MG63 (cell line): Measurements from ENCODE around the gene SMARCA5. TPM values are rescaled to one million over a fixed set of nuclear protein-coding genes. Genes with fewer than 3 reads are reported as not detected.

Source experiments
- DNase-seq: peaks from one replicate; pipeline ENCODE4 v3.0.0-alpha.2; 2020
- H3K27me3 ChIP-seq: fragments of 250-450 bp; sonication (Bioruptor Pico); 2 replicates; pipeline ENCODE4 v1.5.1; 2020; ENCODE audit warnings: mild to moderate bottlenecking, moderate library complexity
- H3K36me3 ChIP-seq: fragments of 250-450 bp; sonication (Bioruptor Pico); 2 replicates; pipeline ENCODE4 v1.5.1; 2020; ENCODE audit warnings: mild to moderate bottlenecking, moderate library complexity
- H3K4me3 ChIP-seq: fragments of 250-450 bp; sonication (Bioruptor Pico); 2 replicates; pipeline ENCODE4 v1.5.1; 2020; ENCODE audit warnings: mild to moderate bottlenecking, moderate library complexity
- H3K9me3 ChIP-seq: fragments of 250-450 bp; sonication (Bioruptor Pico); 2 replicates; pipeline ENCODE4 v1.5.1; 2020; ENCODE audit warnings: mild to moderate bottlenecking, moderate library complexity
- total RNA-seq: library from RNA; depleted of rRNA; stranded (reverse); fragments of >200 nt; shearing (Covaris generic); gene quantifications from 2 replicates; pipeline ENCODE4 v1.2.3, GENCODE V29; 2014; ENCODE audit warnings: low replicate concordance; rRNA removed

The SMARCA5 gene, protein sequence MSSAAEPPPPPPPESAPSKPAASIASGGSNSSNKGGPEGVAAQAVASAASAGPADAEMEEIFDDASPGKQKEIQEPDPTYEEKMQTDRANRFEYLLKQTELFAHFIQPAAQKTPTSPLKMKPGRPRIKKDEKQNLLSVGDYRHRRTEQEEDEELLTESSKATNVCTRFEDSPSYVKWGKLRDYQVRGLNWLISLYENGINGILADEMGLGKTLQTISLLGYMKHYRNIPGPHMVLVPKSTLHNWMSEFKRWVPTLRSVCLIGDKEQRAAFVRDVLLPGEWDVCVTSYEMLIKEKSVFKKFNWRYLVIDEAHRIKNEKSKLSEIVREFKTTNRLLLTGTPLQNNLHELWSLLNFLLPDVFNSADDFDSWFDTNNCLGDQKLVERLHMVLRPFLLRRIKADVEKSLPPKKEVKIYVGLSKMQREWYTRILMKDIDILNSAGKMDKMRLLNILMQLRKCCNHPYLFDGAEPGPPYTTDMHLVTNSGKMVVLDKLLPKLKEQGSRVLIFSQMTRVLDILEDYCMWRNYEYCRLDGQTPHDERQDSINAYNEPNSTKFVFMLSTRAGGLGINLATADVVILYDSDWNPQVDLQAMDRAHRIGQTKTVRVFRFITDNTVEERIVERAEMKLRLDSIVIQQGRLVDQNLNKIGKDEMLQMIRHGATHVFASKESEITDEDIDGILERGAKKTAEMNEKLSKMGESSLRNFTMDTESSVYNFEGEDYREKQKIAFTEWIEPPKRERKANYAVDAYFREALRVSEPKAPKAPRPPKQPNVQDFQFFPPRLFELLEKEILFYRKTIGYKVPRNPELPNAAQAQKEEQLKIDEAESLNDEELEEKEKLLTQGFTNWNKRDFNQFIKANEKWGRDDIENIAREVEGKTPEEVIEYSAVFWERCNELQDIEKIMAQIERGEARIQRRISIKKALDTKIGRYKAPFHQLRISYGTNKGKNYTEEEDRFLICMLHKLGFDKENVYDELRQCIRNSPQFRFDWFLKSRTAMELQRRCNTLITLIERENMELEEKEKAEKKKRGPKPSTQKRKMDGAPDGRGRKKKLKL
- total RNA-seq: 16.6 and 22.5 TPM in 2 replicates

DNA sequence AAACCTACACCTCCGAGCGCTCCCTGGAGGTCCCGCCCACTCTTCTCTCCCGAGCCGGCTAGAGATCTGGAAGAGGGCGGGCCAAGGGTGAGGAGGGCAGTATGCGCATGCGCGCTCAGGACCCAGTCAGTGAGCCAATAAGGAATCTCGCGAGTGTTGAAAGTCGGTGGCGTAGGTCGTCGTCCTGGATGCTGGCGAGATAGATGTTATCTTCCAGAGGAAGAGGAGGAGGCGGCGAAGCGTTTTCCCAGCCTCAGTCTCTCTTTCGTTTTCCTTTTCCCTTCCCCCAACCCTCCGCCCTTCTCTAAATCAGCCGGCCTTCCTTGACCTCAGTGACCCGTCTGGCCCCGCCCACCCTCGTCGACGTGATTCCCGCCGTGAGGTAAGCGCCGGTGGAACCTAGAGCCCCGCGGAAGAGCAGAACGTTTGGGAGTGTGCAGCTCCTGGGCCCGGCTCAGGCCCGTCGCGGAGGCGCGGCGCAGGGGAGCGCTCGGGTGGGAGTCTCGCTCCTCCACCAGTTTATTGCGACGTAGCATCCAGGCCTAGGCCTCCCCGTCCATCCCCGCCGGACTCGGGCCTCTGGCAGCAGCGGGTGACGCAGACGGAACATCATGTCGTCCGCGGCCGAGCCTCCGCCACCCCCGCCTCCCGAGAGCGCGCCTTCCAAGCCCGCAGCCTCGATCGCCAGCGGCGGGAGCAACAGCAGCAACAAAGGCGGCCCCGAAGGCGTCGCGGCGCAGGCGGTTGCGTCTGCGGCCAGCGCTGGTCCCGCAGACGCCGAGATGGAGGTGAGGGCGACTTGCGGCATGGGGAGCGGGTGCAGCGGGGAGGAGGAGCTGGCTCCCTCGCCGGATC is at the start of gene SMARCA5:
TSS of gene SMARCA5 (plus strand) at position 389 of the 855 bp plus-strand sequence. CDS start at position 612, 223 bp downstream.
- peak within 1 kb of the TSS; percentile 70 for H3K4me3 ChIP-seq
- H3K9me3 ChIP-seq: no peaks in the 10 kb centered on the region
- H3K36me3 ChIP-seq: peaks cover 21% of the 10 kb centered on the region
- DNase-seq: peak; percentile 92
- H3K27me3 ChIP-seq: peaks cover 5% of the 10 kb centered on the region; the same call in 1 of the 2 replicates

DNA sequence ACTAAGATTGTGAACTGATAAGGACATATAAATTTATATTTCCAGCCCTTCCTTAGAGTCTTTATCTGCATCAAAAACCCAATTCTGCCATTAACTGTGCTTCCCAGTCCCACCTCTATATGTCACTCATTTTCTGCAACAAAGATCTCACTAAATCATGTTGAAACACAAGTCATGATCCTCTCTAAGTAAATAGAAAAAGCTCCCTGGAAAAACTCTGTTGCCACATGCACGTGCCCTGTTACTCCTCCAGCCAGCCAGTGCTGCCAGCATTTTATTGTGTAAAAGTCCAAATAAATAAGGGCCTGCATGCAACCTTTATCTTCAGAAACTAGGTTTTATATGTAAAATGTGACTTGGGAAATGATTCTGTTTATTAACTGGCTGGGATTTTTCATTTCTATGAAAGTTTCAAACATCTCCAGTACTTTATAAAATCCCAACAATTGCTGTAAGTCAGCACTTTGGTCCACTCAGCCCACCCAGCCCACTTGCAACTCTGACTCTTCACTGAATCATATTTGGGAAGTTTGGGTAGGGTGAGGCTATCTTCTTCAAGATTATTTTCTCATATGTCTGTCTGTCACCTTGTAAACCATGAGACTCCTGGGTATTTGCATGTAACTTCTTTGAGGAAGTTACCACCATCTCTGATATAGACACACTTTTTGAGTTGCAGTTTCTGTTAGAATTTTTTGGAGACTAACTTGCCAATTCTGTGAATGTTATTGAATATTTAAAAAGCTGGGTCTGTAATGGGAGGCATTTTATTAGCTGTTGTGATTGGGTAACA is 40.0 kb upstream of the SMARCA5 start:
- Histone ChIP-seq H3K27me3 (no peaks in the 10 kb centered on the region), H3K4me3 (no peak overlapping the region), H3K9me3 (no peaks in the 10 kb centered on the region), H3K36me3 (no peaks in the 10 kb centered on the region)
- DNase-seq: no peak

DNA sequence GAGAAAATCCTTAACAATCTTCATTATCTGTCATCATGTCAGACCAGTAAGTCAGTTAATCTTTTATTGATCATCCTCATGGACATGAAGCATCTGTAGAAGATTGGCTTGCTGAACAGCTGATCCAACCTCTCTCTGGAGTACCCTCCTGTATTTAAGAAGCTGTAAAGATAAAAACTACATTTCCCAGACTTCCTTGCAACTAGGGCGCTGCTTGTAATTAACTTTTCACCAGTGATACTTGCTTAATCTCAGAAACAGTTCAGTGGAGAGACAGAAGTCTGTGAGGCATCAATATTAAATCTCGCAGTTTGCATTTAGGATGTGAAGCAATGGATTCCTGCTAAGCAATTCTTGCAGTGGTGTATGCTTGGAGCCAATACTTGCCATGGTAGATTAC is 36.0 kb upstream of the SMARCA5 start:
- H3K27me3 ChIP-seq: no peaks in the 10 kb centered on the region
- H3K4me3 ChIP-seq: no peak overlapping the region
- no peak for DNase-seq
- H3K9me3 ChIP-seq: no peaks in the 10 kb centered on the region
- H3K36me3 ChIP-seq: no peaks in the 10 kb centered on the region

DNA sequence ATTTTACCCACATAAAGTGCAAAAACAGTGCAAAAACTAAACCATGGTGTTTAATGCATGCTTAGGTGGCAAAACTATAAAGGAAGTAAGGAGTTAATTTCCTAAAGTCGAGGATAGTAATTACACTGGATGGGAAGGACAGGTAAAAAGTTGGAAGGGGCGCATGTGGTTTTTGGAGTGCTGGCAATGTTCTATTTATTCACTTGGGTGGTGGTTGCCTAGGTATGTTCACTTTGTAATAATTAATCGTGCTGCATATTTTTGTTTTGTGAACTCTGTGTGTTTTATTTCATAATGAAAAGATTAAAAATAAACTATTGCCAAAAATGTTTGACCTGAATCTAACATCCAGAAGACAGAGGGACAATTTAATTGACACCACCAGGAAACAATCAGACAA is 32.1 kb upstream of the SMARCA5 start:
- no peaks in the 10 kb centered on the region for H3K36me3 ChIP-seq
- H3K4me3 ChIP-seq: no peak overlapping the region
- DNase-seq: no peak
- H3K27me3 ChIP-seq: no peaks in the 10 kb centered on the region
- H3K9me3 ChIP-seq: no peaks in the 10 kb centered on the region

DNA sequence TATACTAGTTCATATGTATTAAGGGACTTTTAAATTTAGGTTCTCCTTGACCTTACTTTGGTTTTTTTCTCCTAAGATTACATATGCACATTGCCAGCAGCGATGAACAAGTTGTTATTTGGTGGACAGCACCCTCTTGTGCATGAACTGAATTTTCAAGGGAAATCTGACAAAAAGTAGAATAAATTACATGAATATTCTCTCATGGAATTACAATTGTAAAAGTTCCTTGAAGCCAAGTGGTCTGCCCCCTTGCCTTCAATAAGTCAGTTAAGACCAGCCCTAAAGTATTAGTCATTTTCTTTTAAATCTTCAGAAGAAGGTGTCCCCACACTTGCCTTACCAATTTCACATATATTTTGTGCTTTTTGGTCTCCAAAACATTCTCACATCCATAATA is 30.7 kb upstream of the SMARCA5 start:
- Histone ChIP-seq H3K27me3 (no peaks in the 10 kb centered on the region), H3K4me3 (no peak overlapping the region), H3K9me3 (no peaks in the 10 kb centered on the region), H3K36me3 (no peaks in the 10 kb centered on the region)
- DNase-seq: no peak

DNA sequence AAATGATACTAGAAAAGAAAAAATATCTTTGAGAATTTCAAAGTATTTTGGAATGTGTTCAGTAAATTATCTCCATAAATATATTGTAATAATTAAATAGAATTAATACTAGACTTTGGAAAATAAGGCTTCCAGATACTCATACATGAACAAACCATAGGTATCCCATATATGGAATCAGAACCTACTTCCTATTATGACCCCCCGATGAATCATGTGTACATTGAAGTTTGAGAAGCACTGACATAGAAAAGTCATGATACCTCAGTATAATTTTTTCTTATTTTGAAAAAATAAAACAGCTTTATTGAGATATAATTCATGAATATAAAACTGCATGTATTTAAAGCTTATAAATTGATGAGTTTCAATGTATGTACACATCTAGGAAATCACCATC is 27.2 kb upstream of the SMARCA5 start:
- no peaks in the 10 kb centered on the region for H3K27me3 ChIP-seq
- H3K4me3 ChIP-seq: no peak overlapping the region
- H3K36me3 ChIP-seq: no peaks in the 10 kb centered on the region
- H3K9me3 ChIP-seq: no peaks in the 10 kb centered on the region
- no peak for DNase-seq

DNA sequence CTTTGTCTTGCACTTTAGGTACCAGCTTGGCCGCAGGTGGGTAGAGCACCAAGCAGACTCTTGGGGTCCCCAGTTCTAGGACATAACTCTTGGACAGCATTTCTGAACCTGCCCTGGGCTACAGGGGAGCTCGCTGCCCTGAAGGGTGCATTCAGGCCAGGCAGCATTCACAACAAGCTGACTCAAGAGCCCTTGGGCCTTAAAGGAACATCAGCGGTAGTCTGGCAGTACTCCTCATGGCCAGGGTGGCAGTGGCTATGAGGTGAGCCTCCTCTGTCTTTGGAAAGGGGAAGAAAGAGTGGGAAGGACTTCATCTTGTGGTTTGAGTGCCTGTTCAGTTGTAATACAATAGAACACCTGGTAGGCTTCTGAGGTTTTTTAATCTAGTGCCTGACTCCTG is 24.8 kb upstream of the SMARCA5 start:
- Histone ChIP-seq H3K27me3 (no peaks in the 10 kb centered on the region), H3K9me3 (no peaks in the 10 kb centered on the region), H3K4me3 (no peak overlapping the region), H3K36me3 (no peaks in the 10 kb centered on the region)
- no peak for DNase-seq

DNA sequence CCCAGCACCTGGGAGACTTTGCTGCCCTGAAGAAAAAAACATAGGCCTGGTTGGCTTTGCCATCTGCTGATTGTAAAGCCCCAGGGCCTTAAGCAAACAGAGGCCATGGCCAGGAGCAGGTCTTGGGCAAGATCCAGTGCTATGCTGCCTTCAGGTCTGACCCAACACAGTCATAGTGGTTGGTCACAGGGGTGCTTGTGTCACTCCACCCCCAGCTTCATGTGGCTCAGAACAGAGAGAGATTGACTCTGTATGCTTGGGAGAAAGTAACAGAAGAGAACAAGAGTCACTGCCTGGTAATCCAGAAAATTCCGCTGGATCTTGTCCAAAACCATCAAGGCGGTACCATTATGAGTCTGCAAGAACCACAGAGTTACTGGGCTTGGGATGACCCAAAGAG is 24.4 kb upstream of the SMARCA5 start:
- H3K9me3 ChIP-seq: no peaks in the 10 kb centered on the region
- no peaks in the 10 kb centered on the region for H3K36me3 ChIP-seq
- no peaks in the 10 kb centered on the region for H3K27me3 ChIP-seq
- H3K4me3 ChIP-seq: no peak overlapping the region
- no peak for DNase-seq

DNA sequence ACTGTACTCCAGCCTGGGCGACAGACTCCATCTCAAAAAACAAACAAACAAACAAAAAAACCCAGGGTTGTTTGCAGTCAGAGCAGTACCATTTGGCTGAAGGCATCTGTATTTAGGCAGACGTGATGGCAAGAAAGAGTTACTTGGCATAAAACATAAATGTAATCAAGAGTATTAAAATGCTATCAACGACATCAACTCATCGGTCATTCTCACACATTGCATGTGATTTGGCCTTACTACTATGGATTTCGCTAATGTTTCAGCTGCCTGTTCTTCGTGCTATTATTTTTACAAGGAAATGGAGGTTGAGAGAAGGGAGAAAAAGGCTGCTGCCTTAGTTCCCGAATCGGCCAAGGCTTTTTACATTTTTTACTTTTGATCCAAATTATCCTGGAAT is 15.5 kb upstream of the SMARCA5 start:
- H3K4me3 ChIP-seq: no peak overlapping the region
- H3K9me3 ChIP-seq: no peaks in the 10 kb centered on the region
- no peaks in the 10 kb centered on the region for H3K36me3 ChIP-seq
- DNase-seq: no peak
- H3K27me3 ChIP-seq: no peaks in the 10 kb centered on the region

DNA sequence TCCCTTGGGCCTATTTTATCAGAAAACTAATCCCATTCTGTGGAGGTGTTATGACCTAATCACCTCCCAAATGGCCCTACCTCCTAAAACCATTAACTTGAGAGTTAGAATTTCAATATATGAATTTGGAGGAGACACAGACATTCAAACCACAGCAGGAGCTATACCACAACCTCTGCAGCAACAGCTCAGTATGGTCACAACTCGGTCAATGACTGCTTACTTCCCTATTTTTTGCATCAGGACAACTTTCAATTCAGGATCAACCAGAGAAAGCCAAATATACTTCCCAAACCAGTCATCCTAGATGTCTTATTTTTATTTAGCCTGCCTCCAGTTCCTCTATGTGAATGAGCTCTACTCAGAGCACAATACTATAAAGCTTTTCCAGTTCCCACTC is 11.3 kb upstream of the SMARCA5 start:
- no peaks in the 10 kb centered on the region for H3K27me3 ChIP-seq
- H3K36me3 ChIP-seq: no peaks in the 10 kb centered on the region
- H3K9me3 ChIP-seq: no peaks in the 10 kb centered on the region
- DNase-seq: no peak
- no peak overlapping the region for H3K4me3 ChIP-seq

DNA sequence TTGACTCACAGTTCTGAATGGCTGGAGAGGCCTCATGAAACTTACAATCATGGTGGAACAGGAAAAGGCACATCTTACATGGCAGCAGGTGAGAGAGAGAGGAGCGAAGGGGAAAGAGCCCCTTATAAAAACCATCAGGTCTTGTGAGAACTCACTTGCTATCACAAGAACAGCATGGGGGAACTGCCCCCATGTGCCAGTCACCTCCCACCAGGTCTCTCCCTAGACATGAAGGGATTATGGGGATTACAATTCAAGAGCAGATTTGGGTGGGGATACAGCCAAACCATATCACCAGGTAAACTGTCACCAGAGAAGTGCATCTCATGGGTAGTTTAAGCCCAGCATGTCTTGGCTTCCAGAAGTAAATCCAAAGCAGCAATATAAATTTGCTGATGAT is 7.5 kb upstream of the SMARCA5 start:
- Histone ChIP-seq H3K36me3 (no peaks in the 10 kb centered on the region), H3K9me3 (no peaks in the 10 kb centered on the region), H3K27me3 (peaks cover 16% of the 10 kb centered on the region), H3K4me3 (no peak overlapping the region)
- DNase-seq: no peak

DNA sequence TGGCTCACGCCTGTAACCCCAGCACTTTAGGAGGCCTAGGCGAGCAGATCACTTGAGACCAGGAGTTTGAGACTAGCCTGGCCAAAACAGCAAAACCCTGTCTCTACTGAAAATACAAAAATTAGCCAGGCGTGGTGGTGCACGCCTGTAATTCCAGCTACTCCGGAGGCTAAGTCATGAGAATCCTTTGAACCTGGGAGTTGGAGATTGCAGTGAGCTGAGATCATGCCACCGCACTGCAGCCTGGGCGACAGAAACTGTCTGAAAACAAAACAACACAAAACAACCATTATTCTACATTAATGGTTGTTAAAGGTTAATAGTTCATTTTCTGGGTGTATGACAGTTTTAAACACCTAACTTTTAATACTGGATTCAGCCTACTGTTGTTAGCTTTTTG is 1.6 kb upstream of the SMARCA5 start:
- Histone ChIP-seq H3K9me3 (no peaks in the 10 kb centered on the region), H3K4me3 (no peak overlapping the region), H3K36me3 (peaks cover 6% of the 10 kb centered on the region), H3K27me3 (peaks cover 16% of the 10 kb centered on the region)
- DNase-seq: no peak

DNA sequence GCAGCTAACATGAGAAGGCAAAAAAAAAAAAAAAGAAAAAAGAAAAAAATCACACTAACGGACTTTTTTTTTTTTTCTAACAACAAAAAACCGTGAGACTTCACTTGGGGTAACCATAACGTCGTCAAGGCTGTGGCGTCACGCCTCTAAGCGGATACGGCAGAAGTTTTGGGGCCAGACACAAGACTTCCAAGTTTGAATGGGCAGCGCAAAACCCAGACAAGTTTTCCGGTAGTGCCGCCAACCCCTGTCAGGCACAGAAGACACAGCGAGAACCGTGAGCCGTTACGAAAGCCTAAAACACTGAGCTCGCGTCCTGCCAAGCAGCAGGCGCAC is 556 bp upstream of the SMARCA5 start:
- peak overlapping the region; percentile 70 for H3K4me3 ChIP-seq
- peaks cover 10% of the 10 kb centered on the region for H3K27me3 ChIP-seq
- H3K36me3 ChIP-seq: peaks cover 17% of the 10 kb centered on the region
- DNase-seq: no peak
- H3K9me3 ChIP-seq: no peaks in the 10 kb centered on the region

DNA sequence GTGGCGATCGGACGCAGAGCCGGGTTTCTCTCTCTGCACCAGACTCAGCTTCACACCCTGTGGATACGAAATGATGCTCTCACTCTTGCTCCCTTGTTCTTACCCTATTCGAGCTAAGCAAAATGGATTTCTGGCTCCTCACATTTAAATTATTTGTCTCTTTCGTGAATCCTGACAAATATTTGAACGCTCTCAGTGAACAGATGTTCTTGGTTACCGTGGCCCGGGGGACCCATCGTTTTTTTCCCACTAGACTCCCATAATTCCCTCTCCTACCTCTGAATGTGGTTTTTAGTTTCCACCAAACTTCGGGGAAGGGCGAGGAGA is 630 bp downstream of the SMARCA5 start:
- no peak for DNase-seq
- H3K9me3 ChIP-seq: no peaks in the 10 kb centered on the region
- peak overlapping the region; percentile 70 for H3K4me3 ChIP-seq
- peaks cover 27% of the 10 kb centered on the region for H3K36me3 ChIP-seq
- H3K27me3 ChIP-seq: peaks cover 2% of the 10 kb centered on the region; the same call in 1 of the 2 replicates

DNA sequence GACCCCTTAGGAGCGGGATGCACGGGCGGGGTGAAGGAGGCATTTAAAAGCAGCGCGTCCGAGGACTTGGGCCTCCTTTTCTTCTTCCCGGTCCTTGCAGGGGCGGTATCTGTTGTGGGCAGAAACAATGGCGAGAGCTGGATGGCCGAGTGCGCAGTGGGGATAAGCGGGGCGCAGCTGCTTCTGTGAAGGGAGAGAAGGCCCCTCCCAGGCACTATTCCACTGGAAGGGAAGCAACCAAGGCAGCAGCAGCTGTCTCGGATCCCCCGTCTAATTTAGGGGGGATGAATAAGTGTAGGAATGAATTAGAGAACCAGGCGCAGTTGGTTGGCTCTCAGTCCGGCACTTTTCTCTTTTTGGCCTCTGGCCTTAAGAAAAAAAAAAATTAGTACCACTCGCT is 995 bp downstream of the SMARCA5 start:
- peak; percentile 20 for DNase-seq
- H3K4me3 ChIP-seq: peak overlapping the region; percentile 70
- peaks cover 30% of the 10 kb centered on the region for H3K36me3 ChIP-seq
- no peaks in the 10 kb centered on the region for H3K9me3 ChIP-seq
- H3K27me3 ChIP-seq: peaks cover 2% of the 10 kb centered on the region; the same call in 1 of the 2 replicates

DNA sequence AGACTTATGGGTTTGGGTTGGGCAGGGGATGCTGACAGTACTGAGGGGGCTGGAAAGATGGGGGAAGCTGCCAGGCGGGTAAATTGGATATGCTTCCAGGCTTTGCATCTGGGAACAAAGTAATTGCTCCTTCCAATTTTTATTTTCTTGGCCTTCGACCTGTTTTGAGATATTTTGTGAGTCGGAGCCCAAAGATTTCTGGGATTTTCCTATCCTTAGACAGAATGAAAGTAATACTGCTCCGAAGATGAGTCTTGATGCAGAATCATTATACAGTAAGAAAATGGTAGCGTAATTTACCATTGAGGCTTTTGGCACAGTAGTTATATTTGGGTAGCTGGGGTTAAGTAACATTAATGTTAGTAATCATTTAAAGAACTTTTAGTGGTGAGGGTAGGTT is 1.4 kb downstream of the SMARCA5 start:
- Histone ChIP-seq H3K4me3 (peak overlapping the region; percentile 70), H3K27me3 (peaks cover 2% of the 10 kb centered on the region; the same call in 1 of the 2 replicates), H3K9me3 (no peaks in the 10 kb centered on the region), H3K36me3 (peaks cover 34% of the 10 kb centered on the region)
- no peak for DNase-seq
